ENCODE results near the gene RAI2.
A peak's percentile ranks its signal among the peaks of the same experiment; 100 is the strongest.

Gene RAI2

GRCh38 chrX:17860811-17861488, at the start of gene RAI2:
Gene RAI2, minus strand, starts transcription at chrX:17861298. Its CDS starts 59,288 bp downstream, at chrX:17802010.
- peak; percentile 3 for DNase-seq

- DNase-seq, result no peak
Measured at GRCh38 chrX:17888421-17888820, 27.3 kb upstream of the RAI2 start.

- no peak for DNase-seq
Measured at GRCh38 chrX:17882680-17883079, 21.6 kb upstream of the RAI2 start.

GRCh38 chrX:17878028-17878670, 17.1 kb upstream of the RAI2 start:
- no peak for DNase-seq

- DNase-seq, result no peak
Measured at GRCh38 chrX:17876135-17876534, 15.0 kb upstream of the RAI2 start.

GRCh38 chrX:17869580-17869979, 8.5 kb upstream of the RAI2 start:
- no peak for DNase-seq

- DNase-seq, result no peak
Measured at GRCh38 chrX:17861489-17862011, 452 bp upstream of the RAI2 start.

- DNase-seq, result no peak
Measured at GRCh38 chrX:17860179-17860780, 818 bp downstream of the RAI2 start.

- no peak for DNase-seq
Measured at GRCh38 chrX:17859609-17860178, 1.4 kb downstream of the RAI2 start.

- no peak for DNase-seq
Measured at GRCh38 chrX:17854531-17854930, 6.6 kb downstream of the RAI2 start.

- DNase-seq, result no peak
Measured at GRCh38 chrX:17854069-17854468, 7.0 kb downstream of the RAI2 start.

- DNase-seq, result no peak
Measured at GRCh38 chrX:17851874-17852273, 9.2 kb downstream of the RAI2 start.

- no peak for DNase-seq
Measured at GRCh38 chrX:17848545-17849265, 12.4 kb downstream of the RAI2 start.

GRCh38 chrX:17846045-17846444, 15.1 kb downstream of the RAI2 start:
- DNase-seq, result no peak

- DNase-seq, result no peak
Measured at GRCh38 chrX:17844236-17844635, 16.9 kb downstream of the RAI2 start.

- no peak for DNase-seq
Measured at GRCh38 chrX:17842769-17843525, 18.2 kb downstream of the RAI2 start.

- DNase-seq, result no peak
Measured at GRCh38 chrX:17839269-17839668, 21.8 kb downstream of the RAI2 start.

- DNase-seq, result no peak
Measured at GRCh38 chrX:17836830-17837229, 24.3 kb downstream of the RAI2 start.

GRCh38 chrX:17833954-17834353, 27.1 kb downstream of the RAI2 start:
- DNase-seq, result no peak

GRCh38 chrX:17831255-17831654, 29.8 kb downstream of the RAI2 start:
- DNase-seq, result no peak

- no peak for DNase-seq
Measured at GRCh38 chrX:17830211-17830610, 30.9 kb downstream of the RAI2 start.

- no peak for DNase-seq
Measured at GRCh38 chrX:17829566-17829965, 31.5 kb downstream of the RAI2 start.
